IPS-NIHi7 (cell line): ENCODE data around the gene PGGHG.
"Not testable (repeated sequence)": the region's sequence is repeated elsewhere in the genome, so short reads cannot be mapped to it uniquely, and the experiment has no call there.

Source experiments
- DNase-seq: peaks from one replicate; pipeline ENCODE4 v3.0.0; 2012; ENCODE audit warnings: mixed read lengths; ENCODE audit errors: extremely low spot score

Gene PGGHG

GRCh38 chr11:288478-289397 is at the start of gene PGGHG:
TSS of gene PGGHG (plus strand) at chr11:289126. CDS start at chr11:289817, 691 bp downstream.
- DNase-seq, result peak; percentile 86

GRCh38 chr11:240315-240714 is 48.6 kb upstream of the PGGHG start:
- DNase-seq, result no peak

GRCh38 chr11:241634-242033 is 47.3 kb upstream of the PGGHG start:
- DNase-seq, result no peak

DNA sequence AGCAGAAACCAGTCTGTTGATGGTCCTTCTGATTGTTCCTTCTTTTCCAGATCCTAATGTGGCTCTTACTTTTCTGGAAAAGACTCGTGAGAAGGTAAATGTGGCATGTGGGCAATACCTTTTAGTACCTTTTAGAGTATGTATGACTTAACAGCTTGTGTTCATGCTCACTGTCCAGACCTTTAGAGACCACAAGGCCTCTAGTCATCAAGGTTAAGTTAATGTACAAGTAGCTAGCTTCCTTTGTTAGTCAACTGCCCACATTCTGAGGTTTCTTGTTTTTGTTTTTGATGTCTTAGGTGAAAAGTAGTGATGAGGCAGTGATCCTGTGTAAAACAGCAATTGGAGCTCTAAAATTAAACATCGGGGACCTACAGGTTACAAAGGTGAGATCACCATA is 44.5 kb upstream of the PGGHG start:
- DNase-seq, result no peak

DNA sequence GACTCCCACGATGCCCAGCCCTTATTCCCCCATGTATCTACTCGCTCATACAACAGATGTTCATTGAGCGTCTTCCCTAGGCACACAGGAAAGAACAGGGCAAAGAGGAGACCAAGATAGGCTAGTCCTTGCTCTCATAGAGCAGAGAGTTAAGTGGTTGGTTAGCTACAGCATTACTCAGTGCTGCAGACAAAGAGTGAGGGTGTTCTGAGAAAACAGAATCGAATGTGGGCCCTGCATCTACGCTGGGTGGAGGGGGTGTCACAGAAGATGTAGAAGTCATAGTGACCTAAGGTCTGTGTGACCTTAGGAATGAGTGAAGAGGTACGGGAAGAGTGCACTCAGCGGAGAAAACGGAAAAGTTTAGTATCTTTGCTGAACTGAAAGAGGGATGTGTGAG is 39.9 kb upstream of the PGGHG start:
- no peak for DNase-seq

DNA sequence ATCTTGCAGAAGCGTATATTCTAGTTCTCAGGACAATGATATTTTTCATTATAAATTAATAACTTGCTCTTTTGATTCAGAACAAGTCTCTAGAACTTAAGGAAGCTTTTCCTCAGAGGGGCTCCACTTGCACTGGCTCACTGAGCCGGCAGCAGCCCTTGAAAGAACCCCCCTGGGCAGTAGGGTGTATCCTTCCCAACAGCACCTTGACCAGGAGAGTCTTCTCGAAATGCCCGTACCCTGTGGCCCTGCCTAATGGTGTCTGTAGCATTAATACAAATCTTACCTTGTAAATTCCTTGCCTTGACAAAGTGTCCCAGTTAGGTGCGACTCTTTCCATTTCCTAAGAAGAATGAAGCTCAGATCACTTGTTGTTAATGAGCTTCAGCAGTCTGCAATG is 38.7 kb upstream of the PGGHG start:
- DNase-seq, result no peak

GRCh38 chr11:250740-251299 is 38.1 kb upstream of the PGGHG start:
- peak; percentile 85 for DNase-seq

- no peak for DNase-seq
These were observed 37.4 kb upstream of the PGGHG start for GRCh38 chr11:251550-251949.

DNA sequence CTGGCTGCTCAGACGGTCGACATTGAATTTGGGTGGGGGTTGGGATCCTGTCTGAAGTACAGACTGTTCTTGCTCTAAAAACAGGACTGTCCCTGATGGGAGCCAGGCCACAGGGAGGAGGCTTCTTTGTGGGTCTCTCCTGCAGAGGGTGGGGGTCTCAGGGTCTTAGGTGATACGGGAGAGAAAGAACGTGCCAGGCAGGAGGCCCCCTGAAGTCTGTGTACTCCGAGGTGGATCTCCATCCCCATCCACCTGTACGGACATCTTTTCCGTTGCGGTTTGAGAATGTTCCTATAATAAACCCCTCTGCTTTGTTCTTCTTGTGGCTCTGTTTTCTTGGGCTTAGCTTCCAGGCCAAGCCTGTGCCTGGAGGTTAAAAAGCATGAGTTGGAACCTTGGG is 36.3 kb upstream of the PGGHG start:
- no peak for DNase-seq

DNA sequence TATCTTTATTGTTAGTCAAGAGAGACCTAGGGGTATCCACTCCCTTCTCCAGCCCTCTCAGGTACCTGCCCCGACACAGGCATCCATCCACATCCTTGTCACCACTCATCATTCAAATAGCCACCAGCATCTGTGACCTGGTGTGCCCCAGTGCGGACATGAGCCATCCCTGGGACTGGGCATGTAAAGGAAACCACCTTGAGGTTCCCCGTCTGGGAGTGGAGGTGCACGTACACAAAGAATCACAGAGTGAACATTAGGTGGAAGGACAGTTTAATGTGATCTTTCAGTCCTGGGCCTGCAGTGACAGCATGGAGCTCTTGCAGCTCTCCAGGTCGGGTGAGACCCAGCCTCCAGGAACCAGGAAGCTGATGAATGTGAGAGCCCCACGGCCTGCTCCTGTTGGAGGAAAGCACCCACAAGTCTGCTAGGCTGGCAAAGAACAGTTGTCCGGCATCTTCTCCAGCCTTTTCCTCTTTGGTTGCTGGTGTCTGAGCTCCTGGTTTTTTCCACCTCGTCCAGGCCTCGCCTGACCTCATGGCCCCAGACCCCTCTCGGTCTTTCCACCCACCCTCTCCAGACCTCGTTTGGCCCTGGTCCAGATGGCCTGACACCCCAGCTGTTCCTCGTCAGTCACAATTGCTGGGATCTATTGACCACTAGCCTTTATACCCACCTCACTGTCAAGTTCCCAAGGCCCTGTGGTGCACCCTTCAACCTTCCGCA is 35.6 kb upstream of the PGGHG start:
- no peak for DNase-seq

GRCh38 chr11:253886-254270 is 35.0 kb upstream of the PGGHG start:
- DNase-seq, result no peak

DNA sequence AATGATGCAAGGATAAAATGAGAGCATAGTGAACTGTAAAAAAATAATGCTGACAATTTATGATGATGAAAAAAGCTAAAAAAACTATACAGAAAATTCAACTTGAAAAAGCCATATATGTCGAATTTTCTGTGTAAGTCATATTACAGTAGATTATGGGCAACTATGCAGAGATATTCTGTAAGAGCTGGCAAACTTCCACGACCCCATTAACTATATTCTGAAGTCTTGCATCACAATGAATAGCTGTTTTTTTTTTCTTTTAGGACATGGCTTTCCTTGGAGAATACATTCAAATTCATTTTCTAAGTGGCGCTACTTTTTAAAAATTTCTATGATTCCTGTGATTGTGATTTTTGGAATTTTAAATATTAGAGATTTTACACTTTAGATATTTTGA is 33.8 kb upstream of the PGGHG start:
- no peak for DNase-seq

GRCh38 chr11:255816-256215 is 33.1 kb upstream of the PGGHG start:
- no peak for DNase-seq

- no peak for DNase-seq
These were observed 31.8 kb upstream of the PGGHG start for GRCh38 chr11:256952-257737.

- no peak for DNase-seq
These were observed 31.0 kb upstream of the PGGHG start for GRCh38 chr11:257766-258493.

DNA sequence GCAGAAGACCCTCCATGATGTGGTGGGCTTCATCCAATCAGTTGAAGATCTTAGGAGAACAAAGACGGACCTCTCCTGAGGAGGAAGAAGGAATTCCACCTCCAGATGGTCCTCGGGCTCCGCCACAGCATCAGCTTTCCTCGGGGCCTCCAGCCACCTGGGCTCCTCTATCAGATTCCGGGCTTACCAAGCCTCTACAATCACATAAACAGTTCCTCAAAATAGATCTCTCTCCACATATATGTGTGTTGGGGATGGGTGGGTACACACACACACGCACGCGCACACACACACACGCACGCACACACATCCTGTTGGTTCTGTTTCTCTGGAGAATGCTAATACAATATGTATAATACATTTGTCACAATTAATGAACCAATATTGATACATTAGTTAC is 29.5 kb upstream of the PGGHG start:
- no peak for DNase-seq

- no peak for DNase-seq
These were observed 27.3 kb upstream of the PGGHG start for GRCh38 chr11:261624-262023.

DNA sequence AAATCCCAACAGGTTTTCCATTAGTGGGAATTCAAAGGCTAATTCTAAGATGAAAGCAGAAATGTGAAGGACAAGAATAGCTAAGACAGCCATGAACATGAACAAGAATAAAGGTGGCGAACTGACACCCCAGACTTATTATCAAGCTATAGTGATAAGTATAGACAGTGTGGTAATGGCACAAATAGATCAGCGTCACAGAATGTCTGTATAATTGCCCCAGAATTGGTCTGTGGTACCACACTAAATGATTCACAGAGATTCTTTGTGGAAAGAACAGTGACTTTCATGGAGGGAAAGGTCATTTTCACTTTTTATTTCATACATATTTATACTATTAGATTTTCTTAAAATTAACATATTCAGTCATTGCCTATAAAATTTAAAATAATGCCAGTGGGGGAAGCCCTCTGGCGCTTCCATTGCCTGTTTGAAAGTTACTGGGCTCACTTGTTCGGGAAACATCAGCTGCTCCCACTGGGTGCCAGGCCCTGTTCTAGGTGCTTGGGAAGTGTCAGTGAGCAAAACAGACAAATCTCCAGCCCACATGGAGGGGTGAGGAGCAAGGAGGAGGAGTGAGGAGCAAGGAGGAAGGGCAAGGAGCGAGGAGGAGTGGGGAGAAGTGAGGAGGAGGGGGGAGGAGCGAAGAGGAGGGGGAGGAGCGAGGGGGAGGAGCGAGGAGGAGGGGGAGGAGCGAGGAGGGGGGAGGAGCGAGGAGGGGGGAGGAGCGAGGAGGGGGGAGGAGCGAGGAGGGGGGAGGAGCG is 22.1 kb upstream of the PGGHG start:
- no peak for DNase-seq

DNA sequence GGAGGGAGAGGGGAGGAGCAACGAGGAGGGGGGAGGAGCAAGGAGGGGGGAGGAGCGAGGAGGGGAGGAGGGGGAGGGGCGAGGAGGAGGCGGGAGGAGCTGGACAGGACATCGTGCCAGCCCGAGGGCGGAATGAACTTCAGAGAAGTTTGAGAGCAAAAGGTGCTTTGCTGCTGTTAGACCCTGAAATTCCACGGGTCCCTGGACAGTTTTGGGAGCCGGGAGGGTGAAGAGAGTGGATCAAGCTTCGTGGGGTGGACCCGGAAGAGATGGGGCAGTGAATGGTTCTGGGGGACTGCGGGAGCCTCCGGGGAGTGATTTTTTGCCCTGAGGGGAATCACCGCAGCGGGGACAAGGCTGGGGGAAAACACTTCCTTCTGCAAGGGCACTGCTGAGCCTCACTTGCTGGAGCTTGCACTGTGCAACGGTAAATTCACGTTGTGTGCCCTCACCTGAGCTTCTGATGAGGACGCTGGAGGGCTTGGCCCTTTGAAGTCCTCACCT is 21.4 kb upstream of the PGGHG start:
- no peak for DNase-seq

DNA sequence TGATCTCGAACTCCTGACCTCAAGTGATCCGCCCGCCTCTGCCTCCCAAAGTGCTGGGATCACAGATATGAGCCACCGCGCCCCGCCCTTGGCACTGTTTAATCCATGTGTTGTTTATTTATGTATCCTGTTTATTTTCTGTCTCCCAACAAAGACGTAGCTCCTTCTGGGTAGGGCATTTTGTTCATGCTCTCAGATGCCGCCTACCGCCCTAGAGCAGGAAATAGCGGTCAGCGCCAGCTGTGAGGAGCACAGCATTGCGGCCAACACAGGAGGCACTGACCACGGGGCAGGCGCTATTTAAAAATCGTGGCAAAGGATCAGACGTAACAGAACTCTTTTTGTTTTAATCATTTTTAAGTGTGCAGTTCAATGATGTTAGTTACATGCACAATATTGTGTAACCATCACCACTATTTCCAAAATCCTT is 20.2 kb upstream of the PGGHG start:
- DNase-seq, result not testable (repeated sequence)
